A673 (cell line): ENCODE data around the gene VAMP1.

Source experiments
- EZH2 ChIP-seq: fragments of 200-600 bp; sonication (generic); IDR thresholded peaks from 2 replicates; pipeline ENCODE4 v1.6.1; 2017; ENCODE audit warnings: borderline replicate concordance, low read depth, mild to moderate bottlenecking, mixed read lengths, antibody characterized with exemption, low read length; ENCODE audit not compliant: poor library complexity, severe bottlenecking
- TF ChIP-seq, protein P1 (sequence below): fragments of 300-800, 200-600 bp; sonication (generic); conservative IDR thresholded peaks from 2 replicates; pipeline ENCODE4 v1.5.1; 2017; ENCODE audit warnings: low read depth, mild to moderate bottlenecking, antibody characterized with exemption, low read length, moderate library complexity, mixed read lengths

GRCh38 chr12:6424866-6425265 lies 45.6 kb downstream of the VAMP1 start:
- TF ChIP-seq, protein P1, sequence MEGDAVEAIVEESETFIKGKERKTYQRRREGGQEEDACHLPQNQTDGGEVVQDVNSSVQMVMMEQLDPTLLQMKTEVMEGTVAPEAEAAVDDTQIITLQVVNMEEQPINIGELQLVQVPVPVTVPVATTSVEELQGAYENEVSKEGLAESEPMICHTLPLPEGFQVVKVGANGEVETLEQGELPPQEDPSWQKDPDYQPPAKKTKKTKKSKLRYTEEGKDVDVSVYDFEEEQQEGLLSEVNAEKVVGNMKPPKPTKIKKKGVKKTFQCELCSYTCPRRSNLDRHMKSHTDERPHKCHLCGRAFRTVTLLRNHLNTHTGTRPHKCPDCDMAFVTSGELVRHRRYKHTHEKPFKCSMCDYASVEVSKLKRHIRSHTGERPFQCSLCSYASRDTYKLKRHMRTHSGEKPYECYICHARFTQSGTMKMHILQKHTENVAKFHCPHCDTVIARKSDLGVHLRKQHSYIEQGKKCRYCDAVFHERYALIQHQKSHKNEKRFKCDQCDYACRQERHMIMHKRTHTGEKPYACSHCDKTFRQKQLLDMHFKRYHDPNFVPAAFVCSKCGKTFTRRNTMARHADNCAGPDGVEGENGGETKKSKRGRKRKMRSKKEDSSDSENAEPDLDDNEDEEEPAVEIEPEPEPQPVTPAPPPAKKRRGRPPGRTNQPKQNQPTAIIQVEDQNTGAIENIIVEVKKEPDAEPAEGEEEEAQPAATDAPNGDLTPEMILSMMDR, result no peak
- no peak for TF ChIP-seq EZH2
